Measurements from ENCODE around the gene ARHGAP15. TPM values are rescaled to one million over a fixed set of nuclear protein-coding genes. Genes with fewer than 3 reads are reported as not detected.
A peak's percentile ranks its signal among the peaks of the same experiment; 100 is the strongest.

Gene ARHGAP15
- total RNA-seq, 1 donor = 0.43 TPM

DNA sequence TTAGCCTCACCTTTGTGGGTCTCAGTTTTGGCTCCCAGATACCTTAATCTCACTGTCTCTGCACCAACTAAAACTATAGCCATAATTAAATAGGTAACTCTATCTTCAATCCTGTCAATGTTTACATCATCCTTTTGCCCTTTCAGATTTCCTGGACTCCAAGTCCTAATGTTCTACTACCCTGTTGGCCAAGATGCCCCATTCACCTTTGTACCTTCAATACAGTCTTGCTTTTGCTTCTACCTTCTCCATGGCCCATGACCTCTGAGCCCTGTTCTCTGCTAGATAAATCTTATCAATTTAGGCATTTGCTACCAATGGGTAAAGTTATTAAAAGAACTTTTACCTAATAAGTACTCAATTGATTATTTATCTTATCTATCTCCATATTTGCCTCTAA, 635.5 kb downstream of the ARHGAP15 start:
- no peak for DNase-seq (ENCODE audit: low read depth)
- no peak overlapping the region for H3K4me3 ChIP-seq (ENCODE audit: low read depth, low read length)
- TF ChIP-seq, protein P1, sequence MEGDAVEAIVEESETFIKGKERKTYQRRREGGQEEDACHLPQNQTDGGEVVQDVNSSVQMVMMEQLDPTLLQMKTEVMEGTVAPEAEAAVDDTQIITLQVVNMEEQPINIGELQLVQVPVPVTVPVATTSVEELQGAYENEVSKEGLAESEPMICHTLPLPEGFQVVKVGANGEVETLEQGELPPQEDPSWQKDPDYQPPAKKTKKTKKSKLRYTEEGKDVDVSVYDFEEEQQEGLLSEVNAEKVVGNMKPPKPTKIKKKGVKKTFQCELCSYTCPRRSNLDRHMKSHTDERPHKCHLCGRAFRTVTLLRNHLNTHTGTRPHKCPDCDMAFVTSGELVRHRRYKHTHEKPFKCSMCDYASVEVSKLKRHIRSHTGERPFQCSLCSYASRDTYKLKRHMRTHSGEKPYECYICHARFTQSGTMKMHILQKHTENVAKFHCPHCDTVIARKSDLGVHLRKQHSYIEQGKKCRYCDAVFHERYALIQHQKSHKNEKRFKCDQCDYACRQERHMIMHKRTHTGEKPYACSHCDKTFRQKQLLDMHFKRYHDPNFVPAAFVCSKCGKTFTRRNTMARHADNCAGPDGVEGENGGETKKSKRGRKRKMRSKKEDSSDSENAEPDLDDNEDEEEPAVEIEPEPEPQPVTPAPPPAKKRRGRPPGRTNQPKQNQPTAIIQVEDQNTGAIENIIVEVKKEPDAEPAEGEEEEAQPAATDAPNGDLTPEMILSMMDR (IDR thresholded peaks at IDR 0.05; ENCODE audit: insufficient read depth, low read depth, low read length) = no peak

- H3K4me3 ChIP-seq (ENCODE audit: low read depth, low read length) = no peak overlapping the region
- TF ChIP-seq, protein P1 (IDR thresholded peaks at IDR 0.05; ENCODE audit: insufficient read depth, low read depth, low read length) = no peak
These were observed 639.8 kb downstream of the ARHGAP15 start for GRCh38 chr2:143768991-143769390.

GRCh38 chr2:143771939-143772338, 642.7 kb downstream of the ARHGAP15 start:
- no peak for DNase-seq (ENCODE audit: low read depth)
- TF ChIP-seq, protein P1 (IDR thresholded peaks at IDR 0.05; ENCODE audit: insufficient read depth, low read depth, low read length) = no peak
- no peak overlapping the region for H3K4me3 ChIP-seq (ENCODE audit: low read depth, low read length)

More at GRCh38 chr2:143768991-143769390, 639.8 kb downstream of the ARHGAP15 start:
- no peak for DNase-seq (ENCODE audit: low read depth)

DNA sequence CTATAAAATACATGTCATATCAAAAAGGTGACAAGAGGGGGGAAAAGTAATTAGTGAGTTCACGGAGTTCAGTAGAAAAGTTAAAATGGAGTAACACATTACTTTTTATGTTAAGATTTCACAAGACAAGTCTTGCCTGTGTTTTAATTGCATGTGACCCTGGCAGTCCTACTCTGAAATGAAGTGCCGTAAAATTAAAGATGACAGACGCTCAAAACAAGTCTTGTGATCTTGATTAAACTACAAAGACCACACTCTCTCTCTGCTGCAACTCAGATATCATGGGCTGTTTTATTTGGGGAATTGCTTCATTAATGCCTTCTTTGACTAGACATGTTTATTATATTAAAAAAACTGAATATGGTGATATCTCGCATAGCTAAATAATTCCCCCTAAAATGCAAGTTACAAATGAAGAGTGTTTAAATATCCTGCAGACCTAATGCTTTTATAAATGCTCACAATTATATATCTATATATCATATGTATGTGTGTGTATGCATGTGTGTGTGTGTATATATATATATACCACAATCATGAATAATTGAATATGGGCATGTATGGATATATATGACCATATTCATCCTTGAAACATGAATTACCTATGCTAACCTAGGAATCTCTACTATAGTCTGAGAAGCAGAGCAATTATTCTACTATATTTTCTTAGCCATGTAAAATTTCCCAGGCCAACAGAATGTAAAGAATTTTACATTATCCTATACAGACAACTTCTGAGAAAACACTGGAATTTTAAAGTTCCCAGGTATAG, 647.5 kb downstream of the ARHGAP15 start:
- DNase-seq (ENCODE audit: low read depth) = peak; percentile 4
- H3K4me3 ChIP-seq (ENCODE audit: low read depth, low read length) = no peak overlapping the region
- TF ChIP-seq, protein P1 (IDR thresholded peaks at IDR 0.05; ENCODE audit: insufficient read depth, low read depth, low read length) = no peak

- no peak overlapping the region for H3K4me3 ChIP-seq (ENCODE audit: low read depth, low read length)
- TF ChIP-seq, protein P1 (IDR thresholded peaks at IDR 0.05; ENCODE audit: insufficient read depth, low read depth, low read length) = no peak
- no peak for DNase-seq (ENCODE audit: low read depth)
These were observed 649.8 kb downstream of the ARHGAP15 start for GRCh38 chr2:143779021-143779420.

GRCh38 chr2:143786026-143786765, 657.0 kb downstream of the ARHGAP15 start:
- TF ChIP-seq, protein P1 (IDR thresholded peaks at IDR 0.05; ENCODE audit: insufficient read depth, low read depth, low read length) = no peak

More at GRCh38 chr2:143786026-143786765, 657.0 kb downstream of the ARHGAP15 start:
- no peak for DNase-seq (ENCODE audit: low read depth)
- no peak overlapping the region for H3K4me3 ChIP-seq (ENCODE audit: low read depth, low read length)
